HCT116 (cell line): ENCODE measurements around the gene RTL1. TPM values are rescaled to one million over a fixed set of nuclear protein-coding genes. Genes with fewer than 3 reads are reported as not detected.

Experiments
- ATAC-seq: fragments of 200-7000 bp; cut with Tn5 transposase; 2 replicates; pipeline ENCODE4 v1.9.1; 2020; ENCODE audit warnings: mild to moderate bottlenecking, moderate library complexity
- Bru-seq: library from RNA; stranded (reverse); fragments of 400-500 nt; gene quantifications from one replicate; lab custom pipeline; 2021; lab: Mats Ljungman, UMichigan
- BruChase-seq, 2 experiments: library from RNA; stranded (reverse); fragments of 400-500 nt; gene quantifications; one replicate each; lab custom pipeline; 2021; lab: Mats Ljungman, UMichigan
- BruUV-seq: library from RNA; stranded (reverse); fragments of 400-500 nt; replicated peaks from 2 replicates; lab custom pipeline; 2021; lab: Mats Ljungman, UMichigan
- CTCF ChIA-PET: fragments of 300-600 bp; sonication (Branson Sonifier 250); formaldehyde crosslinking; loops from one replicate; lab custom pipeline; 2021; ENCODE audit warnings: antibody characterized with exemption; lab: Charles Lee
- POLR2A ChIA-PET: fragments of 300-600, 350-600 bp; sonication (Branson Sonifier 250); formaldehyde crosslinking; loops from one replicate; lab custom pipeline; 2021; ENCODE audit warnings: antibody characterized with exemption; lab: Charles Lee
- RAD21 ChIA-PET, 2 experiments: fragments of 300-600 bp; sonication (Branson Sonifier 250); formaldehyde crosslinking; loops; one replicate each; lab custom pipeline; 2023; ENCODE audit warnings: low total read pairs in 2 of 2; ENCODE audit not compliant: uncharacterized antibody in 2 of 2, unreplicated experiment in 2 of 2, low non-redundant PET in 1 of 2; lab: Charles Lee
- DNase-seq: peaks from one replicate; pipeline ENCODE4 v3.0.0-alpha.2; 2010; ENCODE audit warnings: low read depth, low spot score
- H2AFZ ChIP-seq: fragments of 200-600 bp; shearing (Covaris generic), sonication (generic); 2 replicates; pipeline ENCODE4 v1.6.1; 2017; ENCODE audit warnings: low read depth, mixed run types, mixed read lengths, antibody characterized with exemption, low read length; ENCODE audit not compliant: poor library complexity, severe bottlenecking
- H3K27ac ChIP-seq: 2 replicates; pipeline ENCODE4 v1.5.1; 2012; ENCODE audit warnings: low read depth, low read length
- H3K27me3 ChIP-seq: fragments of 200-600 bp; sonication (generic); 2 replicates; pipeline ENCODE4 v1.6.1; 2016; ENCODE audit warnings: mixed run types, low read length, mixed read lengths; ENCODE audit not compliant: insufficient read depth
- H3K36me3 ChIP-seq, 2 experiments: fragments of 200-500 bp in 1 of 2; fragments of 200-600 bp in 1 of 2; sonication (Bioruptor generic) in 1 of 2; sonication (generic) in 1 of 2; 2 replicates each; pipeline versions ENCODE4 v1.5.1 to v1.6.1; 2014 to 2016; ENCODE audit warnings: low read length in 2 of 2, inconsistent platforms in 1 of 2, mixed read lengths in 1 of 2, mixed run types in 1 of 2; ENCODE audit not compliant: insufficient read depth in 2 of 2, control insufficient read depth in 1 of 2
- H3K4me1 ChIP-seq, 2 experiments: fragments of 200-600 bp in 1 of 2; sonication (generic) in 1 of 2; 2 replicates each; pipeline versions ENCODE4 v1.5.1 to v1.6.1; 2012 to 2017; ENCODE audit warnings: low read length in 2 of 2, inconsistent platforms in 1 of 2, mild to moderate bottlenecking in 1 of 2, mixed read lengths in 1 of 2, mixed run types in 1 of 2, moderate library complexity in 1 of 2; ENCODE audit not compliant: insufficient read depth in 2 of 2, control insufficient read depth in 1 of 2
- H3K4me2 ChIP-seq: fragments of 200-600 bp; sonication (generic); 2 replicates; pipeline ENCODE4 v1.6.1; 2017; ENCODE audit warnings: mixed run types, low read length, mixed read lengths
- H3K4me3 ChIP-seq, 2 experiments: fragments of 200-600 bp in 1 of 2; sonication (generic) in 1 of 2; replicated peaks in 1 of 2; 2 replicates each; pipeline ENCODE4 v1.5.1; 2011 to 2016; ENCODE audit warnings: low read length in 2 of 2, control low read depth in 1 of 2, low read depth in 1 of 2, mild to moderate bottlenecking in 1 of 2, mixed read lengths in 1 of 2, mixed run types in 1 of 2
- H3K79me2 ChIP-seq: fragments of 200-600 bp; sonication (generic); 2 replicates; pipeline ENCODE4 v1.6.1; 2017; ENCODE audit warnings: mild to moderate bottlenecking, mixed run types, low read length, moderate library complexity, mixed read lengths; ENCODE audit not compliant: insufficient read depth
- H3K9ac ChIP-seq: fragments of 200-600 bp; sonication (generic); 2 replicates; pipeline ENCODE4 v1.6.1; 2016; ENCODE audit warnings: low read length, mixed read lengths
- H3K9me2 ChIP-seq: fragments of 200-600 bp; sonication (generic), shearing (Covaris generic); 2 replicates; pipeline ENCODE4 v1.6.1; 2017; ENCODE audit warnings: mixed run types, mild to moderate bottlenecking, moderate library complexity; ENCODE audit not compliant: insufficient read depth
- H3K9me3 ChIP-seq, 2 experiments: fragments of 200-500 bp in 1 of 2; fragments of 200-600 bp in 1 of 2; sonication (Bioruptor generic) in 1 of 2; sonication (generic) in 1 of 2; 2 replicates each; pipeline ENCODE4 v1.6.1; 2014 to 2017; ENCODE audit warnings: low read length in 2 of 2, mixed read lengths in 2 of 2, inconsistent platforms in 1 of 2, low read depth in 1 of 2, mild to moderate bottlenecking in 1 of 2, mixed run types in 1 of 2, moderate library complexity in 1 of 2; ENCODE audit not compliant: control insufficient read depth in 1 of 2, insufficient read depth in 1 of 2
- H4K20me1 ChIP-seq: fragments of 200-600 bp; sonication (generic), shearing (Covaris generic); 2 replicates; pipeline ENCODE4 v1.6.1; 2017; ENCODE audit warnings: mixed run types, mild to moderate bottlenecking, moderate library complexity; ENCODE audit not compliant: insufficient read depth
- CBX3 ChIP-seq: IDR thresholded peaks from 2 replicates; pipeline ENCODE4 v1.6.1; 2012; ENCODE audit warnings: low read depth
- CEBPB ChIP-seq: IDR thresholded peaks from 2 replicates; pipeline ENCODE4 v1.6.1; 2012; ENCODE audit warnings: low read depth
- EGR1 ChIP-seq: IDR thresholded peaks from 2 replicates; pipeline ENCODE4 v1.6.1; 2012; ENCODE audit warnings: low read depth
- ELF1 ChIP-seq: IDR thresholded peaks from 2 replicates; pipeline ENCODE4 v1.6.1; 2012; ENCODE audit warnings: low read depth, borderline replicate concordance
- FOSL1 ChIP-seq: IDR thresholded peaks from 2 replicates; pipeline ENCODE4 v1.6.1; 2012; ENCODE audit warnings: low read depth
- JUND ChIP-seq: IDR thresholded peaks from 2 replicates; pipeline ENCODE4 v1.6.1; 2012
- POLR2A ChIP-seq: IDR thresholded peaks from 2 replicates; pipeline ENCODE4 v1.7.0; 2011; ENCODE audit warnings: borderline replicate concordance; ENCODE audit not compliant: insufficient read depth, insufficient read length; ENCODE audit errors: extremely low read depth
- RAD21 ChIP-seq: IDR thresholded peaks from 2 replicates; pipeline ENCODE4 v1.6.1; 2012; ENCODE audit warnings: low read depth, mild to moderate bottlenecking
- SIN3A ChIP-seq: IDR thresholded peaks from 2 replicates; pipeline ENCODE4 v1.6.1; 2012; ENCODE audit warnings: low read depth
- SRF ChIP-seq: IDR thresholded peaks from 2 replicates; pipeline ENCODE4 v1.6.1; 2012; ENCODE audit warnings: low read depth
- TCF7L2 ChIP-seq: IDR thresholded peaks from 2 replicates; pipeline ENCODE4 v1.7.0; 2011; ENCODE audit warnings: borderline replicate concordance, inconsistent platforms; ENCODE audit not compliant: insufficient read depth, insufficient read length; ENCODE audit errors: extremely low read depth
- YY1 ChIP-seq: IDR thresholded peaks from 2 replicates; pipeline ENCODE4 v1.6.1; 2011; ENCODE audit warnings: low read length, low read depth, moderate library complexity, mild to moderate bottlenecking; ENCODE audit not compliant: insufficient replicate concordance; ENCODE audit errors: extremely low read depth
- ZFX ChIP-seq: fragments of 450-650 bp; IDR thresholded peaks from 2 replicates; pipeline ENCODE4 v1.6.1; 2017
- ZNF274 ChIP-seq: fragments of 200-500 bp; sonication (Bioruptor generic); IDR thresholded peaks from 2 replicates; pipeline ENCODE4 v1.6.1; 2014; ENCODE audit warnings: mild to moderate bottlenecking, low read depth, low read length, inconsistent platforms
- intact Hi-C: fragments of 100-400 bp; cut with micrococcal nuclease; formaldehyde crosslinking; loops from 2 replicates; pipeline ENCODE4 v1.10.0; 2022
- long read RNA-seq: library from polyadenylated mRNA; unstranded; transcript quantifications from one replicate; pipeline ENCODE4 v2.0.0, GENCODE V29; 2021; ENCODE audit not compliant: unreplicated experiment
- polyA plus RNA-seq: library from polyadenylated mRNA; unstranded; fragments of >200 nt; gene quantifications from 2 replicates; pipeline ENCODE4 v1.2.1, GENCODE V29; 2012; ENCODE audit warnings: missing spikeins
- total RNA-seq: library from RNA; stranded (reverse); gene quantifications from one replicate; pipeline ENCODE4 v1.2.1, GENCODE V29; 2021; ENCODE audit not compliant: unreplicated experiment
- TF ChIP-seq, protein P1 (sequence below), 3 experiments: fragments of 200-600 bp in 1 of 3; sonication (generic) in 1 of 3; IDR thresholded peaks in 2 of 3; conservative IDR thresholded peaks in 1 of 3; 2 replicates each; pipeline ENCODE4 v1.5.1; 2012 to 2017; ENCODE audit warnings: low read depth in 2 of 3, low read length in 2 of 3, antibody characterized with exemption in 1 of 3, borderline replicate concordance in 1 of 3, control low read depth in 1 of 3, mild to moderate bottlenecking in 1 of 3, mixed read lengths in 1 of 3, mixed run types in 1 of 3, moderate library complexity in 1 of 3; ENCODE audit not compliant: insufficient read depth in 1 of 3
- TF ChIP-seq, protein P2 (sequence below): IDR thresholded peaks from 2 replicates; pipeline ENCODE4 v1.6.1; 2011; ENCODE audit warnings: mild to moderate bottlenecking, low read length, moderate library complexity; ENCODE audit not compliant: insufficient replicate concordance; ENCODE audit errors: extremely low read depth
- TF ChIP-seq, protein P3 (sequence below): IDR thresholded peaks from 2 replicates; pipeline ENCODE4 v1.6.1; 2012
- TF ChIP-seq, protein P4 (sequence below): IDR thresholded peaks from 2 replicates; pipeline ENCODE4 v1.6.1; 2012
- TF ChIP-seq, protein P5 (sequence below): IDR thresholded peaks from 2 replicates; pipeline ENCODE4 v1.6.1; 2012; ENCODE audit warnings: low read depth

Gene RTL1
- not detected for total RNA-seq
- polyA plus RNA-seq: not detected in 2 replicates
- percentile 4 among the genes with signal in this experiment for Bru-seq, nascent RNA
- BruChase-seq, experiment 1, labeled RNA remaining after a 6-hour chase: not detected
- BruChase-seq, experiment 2, labeled RNA remaining after a 2-hour chase: not detected
- long read RNA-seq: 0 reads

DNA sequence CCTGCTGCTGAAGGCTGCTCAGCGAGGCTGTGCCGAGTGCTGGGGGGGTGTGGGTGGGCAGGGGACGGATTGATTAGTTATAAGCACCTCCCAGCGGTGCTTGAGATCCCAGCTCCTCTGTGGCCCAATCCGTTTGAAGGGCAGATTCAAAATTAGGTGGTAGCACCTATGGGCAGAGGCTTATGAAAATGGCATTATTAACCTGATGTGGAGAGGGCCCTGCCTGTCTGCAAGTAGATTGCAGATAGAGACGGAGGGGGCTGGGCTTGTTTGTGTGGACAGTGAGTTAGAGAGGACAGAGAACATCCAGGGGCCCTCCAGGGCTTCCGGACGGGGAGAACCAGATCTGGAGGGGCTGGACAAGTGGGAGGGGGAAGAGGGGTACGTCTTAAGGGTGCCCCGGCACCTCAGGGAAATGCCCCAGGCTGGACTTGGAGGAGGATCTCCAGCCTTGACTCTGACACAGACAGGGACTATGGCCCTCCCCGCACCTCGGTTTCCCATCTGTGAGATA lies at the start of gene RTL1:
RTL1 (minus strand) TSS at position 51 of the 514 bp plus-strand sequence. CDS start 18,934 bp downstream, outside the sequence.
- Histone ChIP-seq H3K4me1 (peaks cover 0 to 7% of the 10 kb centered on the region in 2 experiments; a peak in 1 of 4 replicates), H4K20me1 (no peaks in the 10 kb centered on the region), H2AFZ (no peak within 1 kb of the TSS), H3K4me3 (no peak within 1 kb of the TSS), H3K27me3 (0 out of 2 replicates have a peak, but pooled peaks cover 6% of the 10 kb centered on the region), H3K79me2 (no peaks in the 10 kb centered on the region), H3K36me3 (no peaks in the 10 kb centered on the region), H3K9me3 (no peaks in the 10 kb centered on the region), H3K9ac (no peak within 1 kb of the TSS), H3K9me2 (no peaks in the 10 kb centered on the region), H3K4me2 (no peak within 1 kb of the TSS), H3K27ac (no peak within 1 kb of the TSS)
- DNase-seq: no peak
- CTCF ChIA-PET: no interaction called here
- POLR2A ChIA-PET: no interaction called here
- no TSS peak for BruUV-seq
- ATAC-seq: no peak
- no peak for TF ChIP-seq TCF7L2
- TF ChIP-seq SRF: no peak
- TF ChIP-seq, protein P1, sequence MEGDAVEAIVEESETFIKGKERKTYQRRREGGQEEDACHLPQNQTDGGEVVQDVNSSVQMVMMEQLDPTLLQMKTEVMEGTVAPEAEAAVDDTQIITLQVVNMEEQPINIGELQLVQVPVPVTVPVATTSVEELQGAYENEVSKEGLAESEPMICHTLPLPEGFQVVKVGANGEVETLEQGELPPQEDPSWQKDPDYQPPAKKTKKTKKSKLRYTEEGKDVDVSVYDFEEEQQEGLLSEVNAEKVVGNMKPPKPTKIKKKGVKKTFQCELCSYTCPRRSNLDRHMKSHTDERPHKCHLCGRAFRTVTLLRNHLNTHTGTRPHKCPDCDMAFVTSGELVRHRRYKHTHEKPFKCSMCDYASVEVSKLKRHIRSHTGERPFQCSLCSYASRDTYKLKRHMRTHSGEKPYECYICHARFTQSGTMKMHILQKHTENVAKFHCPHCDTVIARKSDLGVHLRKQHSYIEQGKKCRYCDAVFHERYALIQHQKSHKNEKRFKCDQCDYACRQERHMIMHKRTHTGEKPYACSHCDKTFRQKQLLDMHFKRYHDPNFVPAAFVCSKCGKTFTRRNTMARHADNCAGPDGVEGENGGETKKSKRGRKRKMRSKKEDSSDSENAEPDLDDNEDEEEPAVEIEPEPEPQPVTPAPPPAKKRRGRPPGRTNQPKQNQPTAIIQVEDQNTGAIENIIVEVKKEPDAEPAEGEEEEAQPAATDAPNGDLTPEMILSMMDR (IDR thresholded peaks at IDR 0.05 in 2 of 3, conservative IDR thresholded peaks at IDR 0.05 in 1 of 3; ENCODE audit: borderline replicate concordance in 1 of 3, insufficient read depth in 1 of 3, low read depth in 2 of 3, low read length in 2 of 3): no peak
- TF ChIP-seq, protein P2, sequence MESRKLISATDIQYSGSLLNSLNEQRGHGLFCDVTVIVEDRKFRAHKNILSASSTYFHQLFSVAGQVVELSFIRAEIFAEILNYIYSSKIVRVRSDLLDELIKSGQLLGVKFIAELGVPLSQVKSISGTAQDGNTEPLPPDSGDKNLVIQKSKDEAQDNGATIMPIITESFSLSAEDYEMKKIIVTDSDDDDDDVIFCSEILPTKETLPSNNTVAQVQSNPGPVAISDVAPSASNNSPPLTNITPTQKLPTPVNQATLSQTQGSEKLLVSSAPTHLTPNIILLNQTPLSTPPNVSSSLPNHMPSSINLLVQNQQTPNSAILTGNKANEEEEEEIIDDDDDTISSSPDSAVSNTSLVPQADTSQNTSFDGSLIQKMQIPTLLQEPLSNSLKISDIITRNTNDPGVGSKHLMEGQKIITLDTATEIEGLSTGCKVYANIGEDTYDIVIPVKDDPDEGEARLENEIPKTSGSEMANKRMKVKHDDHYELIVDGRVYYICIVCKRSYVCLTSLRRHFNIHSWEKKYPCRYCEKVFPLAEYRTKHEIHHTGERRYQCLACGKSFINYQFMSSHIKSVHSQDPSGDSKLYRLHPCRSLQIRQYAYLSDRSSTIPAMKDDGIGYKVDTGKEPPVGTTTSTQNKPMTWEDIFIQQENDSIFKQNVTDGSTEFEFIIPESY: no peak
- no peak for TF ChIP-seq ZFX
- no peak for TF ChIP-seq JUND
- TF ChIP-seq SIN3A: no peak
- TF ChIP-seq CBX3: no peak
- TF ChIP-seq CEBPB: no peak
- TF ChIP-seq EGR1: no peak
- no peak for TF ChIP-seq ELF1
- TF ChIP-seq ZNF274: no peak
- TF ChIP-seq, protein P3, sequence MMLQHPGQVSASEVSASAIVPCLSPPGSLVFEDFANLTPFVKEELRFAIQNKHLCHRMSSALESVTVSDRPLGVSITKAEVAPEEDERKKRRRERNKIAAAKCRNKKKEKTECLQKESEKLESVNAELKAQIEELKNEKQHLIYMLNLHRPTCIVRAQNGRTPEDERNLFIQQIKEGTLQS: no peak
- no peak for TF ChIP-seq FOSL1
- no peak for TF ChIP-seq RAD21
- TF ChIP-seq, protein P4, sequence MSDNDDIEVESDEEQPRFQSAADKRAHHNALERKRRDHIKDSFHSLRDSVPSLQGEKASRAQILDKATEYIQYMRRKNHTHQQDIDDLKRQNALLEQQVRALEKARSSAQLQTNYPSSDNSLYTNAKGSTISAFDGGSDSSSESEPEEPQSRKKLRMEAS: no peak
- TF ChIP-seq POLR2A: no peak
- TF ChIP-seq YY1: no peak
- TF ChIP-seq, protein P5, sequence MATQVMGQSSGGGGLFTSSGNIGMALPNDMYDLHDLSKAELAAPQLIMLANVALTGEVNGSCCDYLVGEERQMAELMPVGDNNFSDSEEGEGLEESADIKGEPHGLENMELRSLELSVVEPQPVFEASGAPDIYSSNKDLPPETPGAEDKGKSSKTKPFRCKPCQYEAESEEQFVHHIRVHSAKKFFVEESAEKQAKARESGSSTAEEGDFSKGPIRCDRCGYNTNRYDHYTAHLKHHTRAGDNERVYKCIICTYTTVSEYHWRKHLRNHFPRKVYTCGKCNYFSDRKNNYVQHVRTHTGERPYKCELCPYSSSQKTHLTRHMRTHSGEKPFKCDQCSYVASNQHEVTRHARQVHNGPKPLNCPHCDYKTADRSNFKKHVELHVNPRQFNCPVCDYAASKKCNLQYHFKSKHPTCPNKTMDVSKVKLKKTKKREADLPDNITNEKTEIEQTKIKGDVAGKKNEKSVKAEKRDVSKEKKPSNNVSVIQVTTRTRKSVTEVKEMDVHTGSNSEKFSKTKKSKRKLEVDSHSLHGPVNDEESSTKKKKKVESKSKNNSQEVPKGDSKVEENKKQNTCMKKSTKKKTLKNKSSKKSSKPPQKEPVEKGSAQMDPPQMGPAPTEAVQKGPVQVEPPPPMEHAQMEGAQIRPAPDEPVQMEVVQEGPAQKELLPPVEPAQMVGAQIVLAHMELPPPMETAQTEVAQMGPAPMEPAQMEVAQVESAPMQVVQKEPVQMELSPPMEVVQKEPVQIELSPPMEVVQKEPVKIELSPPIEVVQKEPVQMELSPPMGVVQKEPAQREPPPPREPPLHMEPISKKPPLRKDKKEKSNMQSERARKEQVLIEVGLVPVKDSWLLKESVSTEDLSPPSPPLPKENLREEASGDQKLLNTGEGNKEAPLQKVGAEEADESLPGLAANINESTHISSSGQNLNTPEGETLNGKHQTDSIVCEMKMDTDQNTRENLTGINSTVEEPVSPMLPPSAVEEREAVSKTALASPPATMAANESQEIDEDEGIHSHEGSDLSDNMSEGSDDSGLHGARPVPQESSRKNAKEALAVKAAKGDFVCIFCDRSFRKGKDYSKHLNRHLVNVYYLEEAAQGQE: no peak
- intact Hi-C loops: loop anchor here (2.0 to 10.0 kb wide), 2 partner anchors 181 to 489 kb away; no protein-coding TSS in a partner anchor
- RAD21 ChIA-PET: no interaction called here
